Measurements from ENCODE around the gene CACNG1.
"Not testable (repeated sequence)": the region's sequence is repeated elsewhere in the genome, so short reads cannot be mapped to it uniquely, and the experiment has no call there.

CACNG1 gene

DNA sequence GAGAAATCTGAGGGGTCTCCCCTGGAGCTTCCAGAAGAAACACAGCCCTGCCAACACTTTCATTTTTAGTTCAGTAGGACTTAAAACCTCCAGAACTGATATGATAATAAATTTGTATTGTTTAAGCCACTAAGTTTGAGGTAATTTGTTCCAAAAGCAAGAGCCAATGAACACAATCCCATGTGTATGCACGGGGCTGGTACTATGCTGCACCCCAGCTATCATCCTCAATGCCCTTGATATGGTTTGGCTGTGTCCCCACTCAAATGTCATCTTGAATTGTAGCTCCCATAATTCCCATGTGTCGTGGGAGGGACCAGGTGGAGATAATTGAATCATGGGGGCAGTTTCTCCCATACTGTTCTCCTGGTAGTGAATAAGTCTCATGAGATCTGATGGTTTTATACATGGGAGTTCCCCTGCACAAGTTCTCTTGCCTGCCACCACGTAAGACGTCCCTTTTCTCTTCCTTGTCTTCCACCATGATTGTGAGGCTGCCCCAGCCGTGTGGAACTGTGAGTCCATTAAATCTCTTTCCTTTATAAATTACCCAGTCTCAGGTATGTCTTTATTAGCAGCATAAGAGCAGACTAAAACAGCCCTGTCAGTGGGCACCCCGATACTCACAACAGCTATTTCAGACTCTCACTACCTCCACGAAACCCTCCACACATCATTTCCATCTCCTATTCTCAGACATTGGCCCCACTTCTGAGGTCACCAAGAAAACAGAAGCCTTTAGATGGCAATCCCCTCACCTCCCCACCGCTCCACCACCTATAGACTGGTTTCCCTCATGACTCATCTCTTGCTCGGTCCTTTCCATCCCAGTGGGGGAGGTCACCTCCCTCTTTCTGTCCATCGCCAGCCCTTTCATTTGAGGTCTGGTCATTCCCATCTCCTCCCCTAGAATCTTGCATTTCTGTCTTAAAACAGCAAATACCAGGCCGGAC lies 8.9 kb upstream of the CACNG1 start:
- no peak overlapping the region for H3K4me3 ChIP-seq (ENCODE audit: low read depth, low read length)
- TF ChIP-seq, protein P1, sequence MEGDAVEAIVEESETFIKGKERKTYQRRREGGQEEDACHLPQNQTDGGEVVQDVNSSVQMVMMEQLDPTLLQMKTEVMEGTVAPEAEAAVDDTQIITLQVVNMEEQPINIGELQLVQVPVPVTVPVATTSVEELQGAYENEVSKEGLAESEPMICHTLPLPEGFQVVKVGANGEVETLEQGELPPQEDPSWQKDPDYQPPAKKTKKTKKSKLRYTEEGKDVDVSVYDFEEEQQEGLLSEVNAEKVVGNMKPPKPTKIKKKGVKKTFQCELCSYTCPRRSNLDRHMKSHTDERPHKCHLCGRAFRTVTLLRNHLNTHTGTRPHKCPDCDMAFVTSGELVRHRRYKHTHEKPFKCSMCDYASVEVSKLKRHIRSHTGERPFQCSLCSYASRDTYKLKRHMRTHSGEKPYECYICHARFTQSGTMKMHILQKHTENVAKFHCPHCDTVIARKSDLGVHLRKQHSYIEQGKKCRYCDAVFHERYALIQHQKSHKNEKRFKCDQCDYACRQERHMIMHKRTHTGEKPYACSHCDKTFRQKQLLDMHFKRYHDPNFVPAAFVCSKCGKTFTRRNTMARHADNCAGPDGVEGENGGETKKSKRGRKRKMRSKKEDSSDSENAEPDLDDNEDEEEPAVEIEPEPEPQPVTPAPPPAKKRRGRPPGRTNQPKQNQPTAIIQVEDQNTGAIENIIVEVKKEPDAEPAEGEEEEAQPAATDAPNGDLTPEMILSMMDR (IDR thresholded peaks at IDR 0.05; ENCODE audit: low read depth, low read length), result no peak

DNA sequence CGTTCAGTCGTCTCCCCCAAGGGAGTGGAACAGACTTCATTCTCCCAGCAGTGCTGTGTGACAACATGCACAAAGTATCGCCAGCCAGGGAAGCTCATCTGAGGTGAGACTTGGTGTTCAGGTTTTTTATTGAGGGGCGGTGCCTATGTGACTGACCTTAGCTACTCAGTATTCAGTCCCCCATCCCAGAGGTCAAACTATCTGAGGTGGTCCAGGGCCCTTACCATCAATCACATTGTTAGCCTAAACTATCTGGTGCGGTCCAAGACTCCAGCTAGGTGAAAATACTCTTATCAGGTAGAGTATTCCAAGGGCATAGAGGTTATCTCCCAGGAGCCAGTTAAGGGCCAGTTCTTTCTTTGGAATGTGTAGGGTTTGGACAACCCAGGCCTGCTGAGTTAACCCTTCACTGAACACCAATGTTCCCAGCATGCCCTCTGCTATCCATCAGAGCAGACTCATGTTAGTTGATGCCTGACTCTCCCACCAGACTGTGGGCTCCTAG lies 5.4 kb upstream of the CACNG1 start:
- TF ChIP-seq, protein P1 (IDR thresholded peaks at IDR 0.05; ENCODE audit: low read depth, low read length), result no peak
- no peak overlapping the region for H3K4me3 ChIP-seq (ENCODE audit: low read depth, low read length)

DNA sequence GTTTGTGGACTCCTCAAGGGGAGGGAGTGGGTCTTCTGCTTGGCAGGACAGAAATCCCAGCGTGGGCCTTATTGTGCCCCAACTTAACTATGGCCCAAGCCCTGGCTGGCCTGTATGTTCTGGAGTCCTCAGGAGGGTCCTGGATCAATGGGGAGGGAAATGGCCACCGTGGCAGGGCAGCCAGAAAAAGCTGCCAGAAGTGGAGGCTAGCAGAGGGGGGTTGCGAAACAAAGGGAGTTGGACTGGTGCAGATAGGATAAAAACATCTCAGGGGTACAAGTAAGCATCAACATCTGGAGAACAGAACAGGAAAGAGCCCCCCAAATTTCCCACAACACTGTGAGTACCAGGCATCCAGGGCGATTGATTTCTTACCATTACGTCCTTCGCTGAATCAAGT lies 3.7 kb upstream of the CACNG1 start:
- H3K4me3 ChIP-seq (ENCODE audit: low read depth, low read length), result no peak overlapping the region
- TF ChIP-seq, protein P1 (IDR thresholded peaks at IDR 0.05; ENCODE audit: low read depth, low read length), result no peak

DNA sequence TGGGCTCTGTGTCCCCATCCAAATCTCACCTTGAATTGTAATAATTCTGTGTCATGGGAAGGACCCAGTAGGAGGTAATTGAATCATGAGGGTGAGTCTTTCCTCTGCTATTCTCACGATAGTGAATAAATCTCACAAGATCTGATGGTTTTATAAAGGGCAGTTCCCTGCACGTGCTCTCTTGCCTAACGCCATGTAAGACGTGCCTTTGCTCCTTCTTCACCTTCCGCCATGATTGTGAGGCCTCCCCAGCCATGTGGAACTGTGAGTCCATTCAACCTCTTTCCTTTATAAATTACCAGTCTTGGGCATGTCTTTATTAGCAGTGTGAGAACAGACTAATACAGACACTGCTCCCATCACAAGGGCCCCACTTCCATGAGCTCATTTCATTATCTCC lies 3.2 kb upstream of the CACNG1 start:
- not testable (repeated sequence) for H3K4me3 ChIP-seq (ENCODE audit: low read depth, low read length)

DNA sequence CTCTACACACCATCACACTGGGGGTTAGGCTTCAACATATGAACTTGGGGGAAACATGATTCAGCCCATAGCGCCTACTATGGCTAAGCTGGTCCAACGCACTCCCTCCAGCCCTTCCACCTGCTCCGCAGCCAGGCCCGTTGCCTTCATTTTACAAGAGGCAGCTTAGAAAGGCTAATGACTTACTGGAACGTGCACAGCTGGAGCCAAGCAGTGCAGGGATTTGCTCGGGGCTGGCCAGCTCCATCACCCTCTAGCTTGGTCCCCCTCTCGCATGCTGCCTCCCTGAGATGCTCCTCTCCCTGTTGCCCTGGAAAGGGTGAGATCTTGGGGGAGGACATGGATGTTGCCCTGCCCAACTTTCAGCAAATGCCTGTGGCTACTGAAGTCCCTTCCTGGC lies 2.8 kb upstream of the CACNG1 start:
- TF ChIP-seq, protein P1 (IDR thresholded peaks at IDR 0.05; ENCODE audit: low read depth, low read length), result no peak
- no peak overlapping the region for H3K4me3 ChIP-seq (ENCODE audit: low read depth, low read length)

DNA sequence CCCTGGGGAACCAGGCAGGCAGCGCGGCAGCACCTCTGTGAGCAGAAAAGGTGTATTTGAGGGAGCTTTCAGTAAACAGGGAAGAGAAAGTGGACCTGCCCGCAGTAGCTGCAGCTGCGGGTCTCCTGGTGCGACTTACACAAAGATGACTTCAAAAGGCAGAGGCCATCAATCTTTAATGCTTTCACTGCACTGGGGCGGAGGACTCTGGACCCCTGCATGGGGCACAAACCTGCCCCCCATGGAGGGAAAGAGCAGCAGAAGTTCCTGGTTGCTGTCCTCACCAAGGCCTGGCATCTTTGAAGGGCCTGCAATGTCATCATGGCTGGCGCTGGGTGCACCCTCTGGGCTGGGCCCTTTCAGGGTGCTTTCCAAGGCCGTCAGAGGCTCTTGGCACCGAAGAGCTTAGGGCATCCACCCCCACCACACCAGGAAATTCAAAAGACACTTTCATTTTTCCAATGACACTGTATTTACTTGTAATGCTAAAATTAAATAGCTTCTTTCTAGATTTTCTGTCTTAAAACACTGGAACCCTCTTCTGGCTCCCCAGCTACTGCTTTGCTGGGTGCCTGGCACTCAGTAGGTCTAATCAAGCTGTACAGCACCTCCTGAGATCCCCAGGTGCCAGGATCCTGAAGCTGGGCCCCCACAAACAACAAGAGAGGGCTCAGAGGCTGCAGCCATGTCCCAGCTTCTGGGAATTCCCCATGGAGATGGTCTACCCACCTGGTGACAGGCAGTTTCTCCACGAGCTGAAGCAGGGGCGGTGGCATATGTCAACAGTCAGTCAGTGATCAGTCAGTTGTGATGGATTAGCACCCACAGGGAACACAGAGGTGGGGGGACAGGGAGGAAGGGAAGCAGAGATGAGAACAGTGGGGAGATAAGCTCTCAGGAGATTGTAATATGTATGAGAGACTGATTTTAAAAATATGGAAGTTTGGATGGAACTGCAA lies 2.1 kb upstream of the CACNG1 start:
- H3K4me3 ChIP-seq (ENCODE audit: low read depth, low read length), result no peak overlapping the region
- TF ChIP-seq, protein P1 (IDR thresholded peaks at IDR 0.05; ENCODE audit: low read depth, low read length), result no peak

DNA sequence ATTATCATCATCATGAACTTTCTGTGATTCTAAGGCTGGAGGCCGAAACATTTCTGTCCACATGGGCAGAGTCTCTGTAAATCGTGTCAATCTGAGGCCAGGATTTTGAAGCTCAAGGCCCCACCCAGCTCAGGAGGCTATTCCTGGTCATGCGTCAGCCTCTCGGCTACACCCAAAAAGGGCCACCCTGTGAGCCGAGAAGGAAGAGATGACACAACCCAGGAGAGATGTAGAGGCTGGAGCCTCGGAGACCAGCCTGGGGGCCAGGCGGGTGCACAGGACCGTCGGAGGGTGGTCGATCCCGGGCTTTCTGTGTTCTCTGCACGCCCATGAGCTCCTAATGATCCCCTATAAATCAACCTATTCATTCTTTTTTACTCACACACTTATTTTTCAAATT lies 1.1 kb upstream of the CACNG1 start:
- TF ChIP-seq, protein P1 (IDR thresholded peaks at IDR 0.05; ENCODE audit: low read depth, low read length), result no peak
- no peak overlapping the region for H3K4me3 ChIP-seq (ENCODE audit: low read depth, low read length)
